Rectal smooth muscle tissue (tissue), 1 donor: ENCODE results near the gene RBFOX1.

Experiments used
- H3K27ac ChIP-seq: one replicate; pipeline ENCODE4 v1.7.0; 2013; ENCODE audit warnings: low read depth, low read length, inconsistent platforms
- H3K27me3 ChIP-seq: one replicate; pipeline ENCODE4 v1.7.0; 2013; ENCODE audit warnings: low read length; ENCODE audit not compliant: control insufficient read depth, insufficient read depth
- H3K36me3 ChIP-seq: one replicate; pipeline ENCODE4 v1.7.0; 2013; ENCODE audit warnings: low read length; ENCODE audit not compliant: control insufficient read depth, insufficient read depth
- H3K4me1 ChIP-seq: one replicate; pipeline ENCODE4 v1.7.0; 2013; ENCODE audit warnings: low read length; ENCODE audit not compliant: control insufficient read depth, insufficient read depth
- H3K4me3 ChIP-seq: one replicate; pipeline ENCODE4 v1.7.0; 2013; ENCODE audit warnings: low read length
- H3K9ac ChIP-seq: one replicate; pipeline ENCODE4 v1.7.0; 2013; ENCODE audit warnings: low read length

The RBFOX1 gene

GRCh38 chr16:7363422-7364417, 31.1 kb downstream of the RBFOX1 start:
- H3K36me3 ChIP-seq, result no peaks in the 10 kb centered on the region
- H3K9ac ChIP-seq, result no peak overlapping the region
- no peaks in the 10 kb centered on the region for H3K27me3 ChIP-seq
- H3K27ac ChIP-seq, result no peak overlapping the region
- H3K4me1 ChIP-seq, result no peaks in the 10 kb centered on the region
- no peak overlapping the region for H3K4me3 ChIP-seq

GRCh38 chr16:7366041-7366440, 33.4 kb downstream of the RBFOX1 start:
- H3K27me3 ChIP-seq, result no peaks in the 10 kb centered on the region
- H3K27ac ChIP-seq, result no peak overlapping the region
- H3K9ac ChIP-seq, result no peak overlapping the region
- no peaks in the 10 kb centered on the region for H3K4me1 ChIP-seq
- no peak overlapping the region for H3K4me3 ChIP-seq
- H3K36me3 ChIP-seq, result no peaks in the 10 kb centered on the region

GRCh38 chr16:7366993-7367880, 34.6 kb downstream of the RBFOX1 start:
- Histone ChIP-seq H3K9ac (no peak overlapping the region), H3K4me3 (no peak overlapping the region), H3K27me3 (no peaks in the 10 kb centered on the region), H3K27ac (no peak overlapping the region), H3K4me1 (no peaks in the 10 kb centered on the region), H3K36me3 (no peaks in the 10 kb centered on the region)

GRCh38 chr16:7369204-7369603, 36.6 kb downstream of the RBFOX1 start:
- Histone ChIP-seq H3K4me3 (no peak overlapping the region), H3K27me3 (no peaks in the 10 kb centered on the region), H3K27ac (no peak overlapping the region), H3K4me1 (no peaks in the 10 kb centered on the region), H3K9ac (no peak overlapping the region), H3K36me3 (no peaks in the 10 kb centered on the region)

- H3K36me3 ChIP-seq, result no peaks in the 10 kb centered on the region
- no peaks in the 10 kb centered on the region for H3K27me3 ChIP-seq
- H3K4me1 ChIP-seq, result no peaks in the 10 kb centered on the region
- H3K9ac ChIP-seq, result no peak overlapping the region
- no peak overlapping the region for H3K4me3 ChIP-seq
- H3K27ac ChIP-seq, result no peak overlapping the region
These were observed 39.5 kb downstream of the RBFOX1 start for GRCh38 chr16:7372095-7372494.

- Histone ChIP-seq H3K9ac (no peak overlapping the region), H3K27ac (no peak overlapping the region), H3K4me3 (no peak overlapping the region), H3K4me1 (no peaks in the 10 kb centered on the region), H3K36me3 (no peaks in the 10 kb centered on the region), H3K27me3 (no peaks in the 10 kb centered on the region)
These were observed 41.1 kb downstream of the RBFOX1 start for GRCh38 chr16:7373776-7374175.

GRCh38 chr16:7374614-7375174, 42.0 kb downstream of the RBFOX1 start:
- no peak overlapping the region for H3K27ac ChIP-seq
- no peaks in the 10 kb centered on the region for H3K4me1 ChIP-seq
- no peak overlapping the region for H3K9ac ChIP-seq
- no peaks in the 10 kb centered on the region for H3K36me3 ChIP-seq
- no peak overlapping the region for H3K4me3 ChIP-seq
- no peaks in the 10 kb centered on the region for H3K27me3 ChIP-seq

GRCh38 chr16:7376227-7376626, 43.6 kb downstream of the RBFOX1 start:
- Histone ChIP-seq H3K9ac (no peak overlapping the region), H3K27me3 (no peaks in the 10 kb centered on the region), H3K4me3 (no peak overlapping the region), H3K36me3 (no peaks in the 10 kb centered on the region), H3K27ac (no peak overlapping the region), H3K4me1 (no peaks in the 10 kb centered on the region)

GRCh38 chr16:7377231-7377630, 44.6 kb downstream of the RBFOX1 start:
- no peak overlapping the region for H3K9ac ChIP-seq
- no peaks in the 10 kb centered on the region for H3K4me1 ChIP-seq
- no peak overlapping the region for H3K4me3 ChIP-seq
- H3K27me3 ChIP-seq, result no peaks in the 10 kb centered on the region
- H3K27ac ChIP-seq, result no peak overlapping the region
- H3K36me3 ChIP-seq, result no peaks in the 10 kb centered on the region

GRCh38 chr16:7378024-7378695, 45.5 kb downstream of the RBFOX1 start:
- Histone ChIP-seq H3K4me3 (no peak overlapping the region), H3K27ac (no peak overlapping the region), H3K27me3 (no peaks in the 10 kb centered on the region), H3K9ac (no peak overlapping the region), H3K4me1 (no peaks in the 10 kb centered on the region), H3K36me3 (no peaks in the 10 kb centered on the region)

- H3K4me3 ChIP-seq, result no peak overlapping the region
- no peaks in the 10 kb centered on the region for H3K27me3 ChIP-seq
- H3K27ac ChIP-seq, result no peak overlapping the region
- H3K9ac ChIP-seq, result no peak overlapping the region
- H3K36me3 ChIP-seq, result no peaks in the 10 kb centered on the region
- H3K4me1 ChIP-seq, result no peaks in the 10 kb centered on the region
These were observed 47.8 kb downstream of the RBFOX1 start for GRCh38 chr16:7380441-7380840.

- Histone ChIP-seq H3K27ac (no peak overlapping the region), H3K9ac (no peak overlapping the region), H3K4me3 (no peak overlapping the region), H3K27me3 (no peaks in the 10 kb centered on the region), H3K4me1 (no peaks in the 10 kb centered on the region), H3K36me3 (no peaks in the 10 kb centered on the region)
These were observed 48.3 kb downstream of the RBFOX1 start for GRCh38 chr16:7380911-7381310.
